ENCODE measurements around the gene PTPRT. TPM values are rescaled to one million over a fixed set of nuclear protein-coding genes. Genes with fewer than 3 reads are reported as not detected.

Gene PTPRT
- total RNA-seq, 4 donors from 2014 or later = under 0.01 to 0.64 (median 0.40) TPM

GRCh38 chr20:42581311-42581710, 608.4 kb downstream of the PTPRT start:
- intact Hi-C loops (cut with DNase I; ENCODE audit: low total_unique reads) (no loop called here), in situ Hi-C loops (cut with MboI; ENCODE audit: low pct_ligation_motif_present in 1 of 4, low pct_unique_long_range_greater_than_20kb in 1 of 4, low sequenced_read_pairs in 3 of 4) (no loop called here)
- H3K27ac ChIP-seq = no peak overlapping the region
- no peaks in the 10 kb centered on the region for H3K36me3 ChIP-seq
- H3K4me3 ChIP-seq = no peak overlapping the region
- no peaks in the 10 kb centered on the region for H3K9me3 ChIP-seq
- 91 to 94% methylated on average over 3 of the region's 3 CpGs for WGBS, 2 donors (ENCODE audit: low coverage in 1 of 2)
- H3K4me1 ChIP-seq = no peaks in the 10 kb centered on the region
- no peak for DNase-seq
- H3K27me3 ChIP-seq = no peaks in the 10 kb centered on the region
- TF ChIP-seq POLR2AphosphoS5 (IDR thresholded peaks at IDR 0.05) = no peak
- TF ChIP-seq EP300 (IDR thresholded peaks at IDR 0.05; ENCODE audit: low read depth) = no peak
- no peak for TF ChIP-seq POLR2A (IDR thresholded peaks at IDR 0.05)
- no peak for TF ChIP-seq CTCF (IDR thresholded peaks at IDR 0.05)

GRCh38 chr20:42576167-42576566, 613.5 kb downstream of the PTPRT start:
- in situ Hi-C loops (cut with MboI; ENCODE audit: low pct_ligation_motif_present in 1 of 4, low pct_unique_long_range_greater_than_20kb in 1 of 4, low sequenced_read_pairs in 3 of 4) = no loop called here
- no peak overlapping the region for H3K27ac ChIP-seq
- intact Hi-C loops (cut with DNase I; ENCODE audit: low total_unique reads) = no loop called here
- H3K36me3 ChIP-seq = no peaks in the 10 kb centered on the region
- TF ChIP-seq POLR2A (IDR thresholded peaks at IDR 0.05) (no peak), CTCF (IDR thresholded peaks at IDR 0.05) (no peak), EP300 (IDR thresholded peaks at IDR 0.05; ENCODE audit: low read depth) (no peak), POLR2AphosphoS5 (IDR thresholded peaks at IDR 0.05) (no peak)
- H3K4me3 ChIP-seq = no peak overlapping the region
- H3K4me1 ChIP-seq = no peaks in the 10 kb centered on the region
- DNase-seq = no peak
- no peaks in the 10 kb centered on the region for H3K27me3 ChIP-seq
- 57 to 67% methylated on average over 1 to 7 of the region's 7 CpGs for WGBS, 2 donors (ENCODE audit: low coverage in 1 of 2)
- no peaks in the 10 kb centered on the region for H3K9me3 ChIP-seq

GRCh38 chr20:42572320-42573016, 617.2 kb downstream of the PTPRT start:
- intact Hi-C loops (cut with DNase I; ENCODE audit: low total_unique reads) (no loop called here), in situ Hi-C loops (cut with MboI; ENCODE audit: low pct_ligation_motif_present in 1 of 4, low pct_unique_long_range_greater_than_20kb in 1 of 4, low sequenced_read_pairs in 3 of 4) (no loop called here)
- TF ChIP-seq POLR2AphosphoS5 (IDR thresholded peaks at IDR 0.05) (no peak), EP300 (IDR thresholded peaks at IDR 0.05; ENCODE audit: low read depth) (no peak), CTCF (IDR thresholded peaks at IDR 0.05) (no peak), POLR2A (IDR thresholded peaks at IDR 0.05) (no peak)
- H3K4me1 ChIP-seq = no peaks in the 10 kb centered on the region
- H3K27ac ChIP-seq = no peak overlapping the region
- H3K4me3 ChIP-seq = no peak overlapping the region
- no peak for DNase-seq
- H3K27me3 ChIP-seq = no peaks in the 10 kb centered on the region
- no peaks in the 10 kb centered on the region for H3K9me3 ChIP-seq
- WGBS, 2 donors (ENCODE audit: low coverage in 1 of 2) = 32 to 57% methylated on average over 2 of the region's 2 CpGs
- no peaks in the 10 kb centered on the region for H3K36me3 ChIP-seq

GRCh38 chr20:42567409-42567808, 622.3 kb downstream of the PTPRT start:
- WGBS, 2 donors (ENCODE audit: low coverage in 1 of 2) = 50 to 86% methylated on average over 1 of the region's 1 CpG
- H3K36me3 ChIP-seq = no peaks in the 10 kb centered on the region
- H3K27ac ChIP-seq = no peak overlapping the region
- H3K9me3 ChIP-seq = no peaks in the 10 kb centered on the region
- no peak overlapping the region for H3K4me3 ChIP-seq
- no peak for DNase-seq
- no peaks in the 10 kb centered on the region for H3K27me3 ChIP-seq
- no peak for TF ChIP-seq EP300 (IDR thresholded peaks at IDR 0.05; ENCODE audit: low read depth)
- no peak for TF ChIP-seq POLR2AphosphoS5 (IDR thresholded peaks at IDR 0.05)
- no peak for TF ChIP-seq CTCF (IDR thresholded peaks at IDR 0.05)
- TF ChIP-seq POLR2A (IDR thresholded peaks at IDR 0.05) = no peak
- intact Hi-C loops (cut with DNase I; ENCODE audit: low total_unique reads) (no loop called here), in situ Hi-C loops (cut with MboI; ENCODE audit: low pct_ligation_motif_present in 1 of 4, low pct_unique_long_range_greater_than_20kb in 1 of 4, low sequenced_read_pairs in 3 of 4) (no loop called here)
- H3K4me1 ChIP-seq = no peaks in the 10 kb centered on the region

All from transverse colon (tissue), 4 donors.